ELF-1 (cell line): ENCODE results near the gene SLC22A3.
"Not testable (repeated sequence)": the region's sequence is repeated elsewhere in the genome, so short reads cannot be mapped to it uniquely, and the experiment has no call there.

Source experiments
- DNase-seq: peaks from one replicate; pipeline ENCODE4 v3.0.0-alpha.2; 2016; ENCODE audit warnings: low read depth, low spot score

SLC22A3 gene

DNA sequence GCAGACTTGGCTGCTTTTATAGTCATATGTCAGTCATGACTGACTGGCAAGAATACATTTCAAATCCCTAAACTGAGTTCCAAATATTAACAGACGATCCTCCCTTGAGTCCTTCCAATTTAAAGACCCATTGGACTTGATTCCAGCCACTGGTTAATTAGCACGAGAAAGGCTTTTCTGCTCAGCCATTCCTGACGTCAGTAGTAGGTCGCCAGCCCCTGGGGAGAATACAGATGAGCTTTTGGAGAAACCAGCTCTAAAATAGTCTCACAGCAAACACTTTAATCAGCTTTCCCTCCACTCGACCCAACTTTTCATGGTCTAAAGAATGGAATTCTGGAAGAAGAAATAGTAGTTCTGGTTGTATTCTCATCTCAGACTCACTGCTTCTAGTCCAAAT lies 91.6 kb downstream of the SLC22A3 start:
- no peak for DNase-seq

- DNase-seq, result no peak
Measured at GRCh38 chr6:160442151-160442550, 94.0 kb downstream of the SLC22A3 start.

- DNase-seq, result no peak
Measured at GRCh38 chr6:160445130-160445529, 97.0 kb downstream of the SLC22A3 start.

DNA sequence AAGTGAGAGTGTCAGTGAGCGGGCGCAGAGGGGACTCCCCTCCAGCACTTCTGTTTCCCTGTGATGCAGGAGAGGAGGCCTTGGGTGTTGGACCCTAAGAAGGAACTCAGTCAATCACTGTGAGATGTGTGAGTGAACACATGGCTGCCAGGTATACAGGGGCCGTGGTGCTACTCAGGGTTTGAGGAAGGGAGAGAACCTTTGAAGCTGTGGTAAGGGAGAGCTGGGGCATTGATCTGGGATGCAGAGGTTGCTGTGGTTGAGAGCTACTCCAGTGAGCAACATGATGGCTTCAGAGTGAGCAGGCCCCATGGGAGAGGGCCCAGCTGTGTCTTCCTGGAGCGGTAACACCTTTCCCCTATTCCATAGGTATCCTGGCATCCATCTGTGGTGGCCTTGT lies 99.2 kb downstream of the SLC22A3 start:
- no peak for DNase-seq

GRCh38 chr6:160449787-160450186 lies 101.6 kb downstream of the SLC22A3 start:
- DNase-seq, result not testable (repeated sequence)

- no peak for DNase-seq
Measured at GRCh38 chr6:160450849-160451248, 102.7 kb downstream of the SLC22A3 start.

DNA sequence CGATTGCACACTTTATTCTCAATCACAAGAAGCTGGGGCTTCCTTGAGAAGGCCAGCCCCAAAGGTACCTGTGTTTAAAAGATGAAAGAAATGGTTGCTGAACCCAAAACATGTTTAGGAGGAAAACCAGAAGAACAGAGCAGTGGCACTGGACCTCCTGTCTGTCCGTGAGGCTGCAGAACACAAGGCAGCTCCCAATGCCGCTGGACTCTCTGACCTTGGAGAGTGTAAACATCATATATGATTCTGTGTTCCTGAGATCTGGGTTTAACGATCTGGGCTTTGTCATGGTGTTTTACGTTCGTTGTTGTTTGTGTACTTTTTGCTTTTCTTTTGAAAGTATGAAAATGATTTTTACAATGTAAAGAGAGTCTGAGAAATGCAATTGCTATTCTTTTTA lies 106.1 kb downstream of the SLC22A3 start:
- no peak for DNase-seq

DNA sequence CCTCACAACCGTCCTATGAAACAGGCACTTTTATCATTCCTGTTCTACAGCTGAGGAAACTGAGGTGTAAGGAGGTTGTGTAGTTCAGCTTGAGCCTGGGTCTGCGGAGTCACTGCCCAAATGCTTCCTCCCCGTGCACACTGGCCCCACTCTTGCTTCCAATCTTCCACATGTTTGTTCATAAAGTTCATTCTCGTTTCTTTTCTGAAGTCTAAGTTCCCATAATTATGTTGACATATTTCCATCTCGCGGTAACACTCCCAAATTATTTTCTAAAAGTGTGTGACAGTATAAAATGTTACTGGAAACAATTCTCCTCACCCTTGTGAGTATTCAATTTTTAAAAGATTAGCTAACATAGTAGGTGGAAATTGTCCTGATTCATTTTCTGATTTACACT lies 106.9 kb downstream of the SLC22A3 start:
- DNase-seq, result no peak

DNA sequence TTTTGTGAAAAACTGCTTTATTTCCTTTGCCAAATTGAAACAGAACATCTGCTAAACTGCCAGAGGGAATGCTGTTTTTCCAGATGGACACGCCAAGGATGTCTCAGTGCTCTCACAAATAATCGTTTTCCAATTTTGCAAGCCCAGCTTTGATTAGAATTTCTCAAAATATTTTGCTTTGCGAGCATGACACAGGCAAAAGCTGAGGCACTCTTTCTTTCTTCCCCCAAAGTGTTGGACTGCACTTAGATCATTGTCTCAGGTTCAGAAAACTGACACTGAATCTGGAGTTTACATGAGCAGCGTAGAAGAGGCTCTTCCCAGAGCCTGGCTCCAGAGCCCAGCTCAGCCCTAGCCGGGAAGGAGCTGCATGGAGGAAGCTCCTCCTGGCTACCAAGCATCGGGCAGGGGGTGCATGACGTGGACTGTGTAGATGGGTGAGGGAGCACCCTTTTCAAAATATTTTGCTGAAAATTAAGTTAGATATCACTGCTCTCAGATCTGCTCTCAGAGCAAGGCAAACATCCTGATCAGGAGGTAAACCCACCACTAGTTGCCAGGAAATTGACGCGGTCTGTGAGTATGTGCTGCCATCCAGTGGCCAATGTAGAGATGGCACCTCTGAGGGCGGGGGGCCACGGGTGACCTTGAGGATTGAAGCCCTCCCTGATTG lies 107.5 kb downstream of the SLC22A3 start:
- peak; percentile 82 for DNase-seq

DNA sequence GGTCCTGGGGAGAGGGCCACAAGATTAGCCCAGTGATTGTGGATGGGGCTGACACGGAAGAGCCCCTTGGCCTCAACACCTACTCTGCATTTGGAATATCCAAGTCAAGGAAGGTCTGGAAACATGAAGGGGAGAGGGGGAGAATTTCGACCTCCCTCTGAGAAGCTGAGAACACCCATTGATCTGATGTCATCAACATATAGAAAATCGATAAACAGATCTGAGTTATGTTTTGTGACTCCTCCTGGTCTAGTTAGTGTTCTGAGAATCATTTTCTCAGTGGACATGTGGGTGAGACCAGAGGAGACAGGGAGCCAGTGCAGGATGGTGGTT lies 108.0 kb downstream of the SLC22A3 start:
- no peak for DNase-seq

GRCh38 chr6:160457823-160458222 lies 109.6 kb downstream of the SLC22A3 start:
- DNase-seq, result no peak

DNA sequence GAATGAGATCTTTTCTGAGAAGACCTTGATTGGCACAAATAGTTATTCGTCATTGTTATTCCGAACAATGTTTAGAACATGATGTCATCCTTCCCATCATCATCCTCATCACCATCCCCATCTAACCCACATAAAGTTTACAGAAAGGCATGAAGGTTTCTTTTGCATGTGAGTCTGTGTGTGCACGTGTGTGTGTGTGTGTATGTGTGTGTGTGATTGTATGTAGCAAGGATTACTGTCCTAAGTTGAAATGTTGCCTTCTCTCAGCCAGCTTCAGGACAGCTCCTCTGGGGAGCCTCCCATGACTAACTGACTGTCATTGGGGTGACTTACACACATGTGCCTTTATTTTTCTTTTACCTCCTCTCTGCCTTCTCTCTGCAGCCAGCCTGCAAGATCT lies 113.5 kb downstream of the SLC22A3 start:
- no peak for DNase-seq

DNA sequence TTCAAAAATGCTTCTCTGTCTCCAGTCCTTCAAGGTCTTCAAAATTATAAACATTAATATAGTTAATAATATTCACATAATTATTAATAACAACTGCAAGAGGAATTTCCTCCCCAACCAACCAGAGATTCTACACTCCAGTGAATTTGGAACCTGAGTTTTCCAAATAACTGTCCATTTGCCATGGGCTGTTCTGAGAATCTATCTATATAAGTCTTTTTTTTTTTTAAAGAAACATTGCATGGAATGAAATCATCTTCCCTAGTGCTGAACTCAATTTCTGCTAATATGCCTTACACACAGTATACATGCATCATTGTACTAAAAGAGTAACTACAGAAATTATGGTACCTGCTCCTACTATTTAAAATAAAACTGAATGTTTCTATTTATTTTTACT lies 113.9 kb downstream of the SLC22A3 start:
- DNase-seq, result no peak

DNA sequence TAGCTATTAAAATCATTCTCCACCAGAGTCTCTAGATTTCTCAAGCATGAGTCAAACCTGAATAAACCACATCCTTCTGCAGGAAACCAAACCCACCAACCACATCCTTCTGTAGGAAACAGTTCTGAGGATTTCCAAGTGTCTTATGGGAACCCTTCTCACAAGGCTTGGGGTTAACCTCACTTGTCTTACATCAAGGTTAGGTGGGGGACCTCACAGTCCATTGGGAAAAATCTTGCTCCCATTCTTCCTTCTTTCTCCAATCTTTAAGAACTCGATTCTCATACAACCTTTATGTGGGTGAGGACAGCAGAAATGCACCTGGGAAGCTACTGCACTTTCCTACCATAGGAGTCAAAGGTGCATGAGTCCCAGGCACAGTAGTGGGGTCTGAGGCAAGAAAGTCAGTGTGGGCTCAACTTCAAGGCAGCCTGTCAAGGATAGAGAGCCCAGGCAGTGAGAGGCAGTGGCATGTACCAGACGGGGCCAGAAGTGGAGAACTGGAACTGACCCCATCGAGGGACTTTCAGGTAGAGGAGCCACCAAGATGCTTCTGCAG lies 114.5 kb downstream of the SLC22A3 start:
- DNase-seq, result no peak

DNA sequence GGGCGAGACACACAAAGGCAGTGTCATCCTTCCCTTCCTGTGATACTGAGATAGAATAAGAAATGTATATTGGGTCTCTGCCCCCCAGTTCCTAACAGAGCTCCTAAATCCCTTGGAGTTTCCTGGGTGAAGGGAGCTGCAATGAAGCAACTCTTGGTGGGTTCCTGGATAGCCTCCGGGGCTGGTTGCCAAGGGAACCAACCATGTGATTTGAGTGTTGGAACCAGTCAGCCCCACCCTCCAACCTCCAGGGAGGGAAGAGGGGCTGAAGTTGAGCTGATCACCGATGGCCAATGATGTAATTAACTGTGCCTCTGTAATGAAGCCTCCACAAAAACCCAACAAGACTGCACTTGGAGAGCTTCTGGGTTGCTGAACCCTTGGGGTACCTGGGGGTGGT lies 116.6 kb downstream of the SLC22A3 start:
- DNase-seq, result peak; percentile 13

DNA sequence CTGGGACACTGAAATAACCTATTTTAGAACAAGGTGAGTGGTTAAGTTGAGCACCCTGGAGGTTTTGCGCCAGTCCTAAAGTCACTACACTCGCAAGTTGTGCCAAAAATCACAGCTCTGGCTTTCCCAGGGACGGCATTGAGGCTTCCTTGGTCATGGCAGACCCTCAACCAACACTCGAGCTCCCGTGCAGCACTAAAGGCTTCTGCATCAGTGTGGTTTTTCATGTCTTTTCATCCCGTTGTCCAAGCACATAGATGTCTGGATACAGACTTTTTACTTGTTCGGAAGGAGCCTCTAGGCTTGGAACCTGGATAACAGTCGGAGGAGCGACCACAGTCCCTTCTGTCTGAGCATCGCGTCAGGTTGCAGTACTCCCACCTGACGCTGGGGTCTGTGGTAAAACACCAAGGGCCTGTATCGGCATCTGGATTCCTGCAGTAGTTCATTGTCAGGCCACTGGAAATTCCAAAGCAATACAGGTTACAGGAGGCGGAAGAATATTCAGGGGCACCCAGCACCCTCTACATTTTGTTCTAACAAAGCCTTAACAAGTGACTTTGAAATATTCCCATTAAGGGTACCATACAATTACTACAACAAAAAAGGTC lies 119.2 kb downstream of the SLC22A3 start:
- DNase-seq, result peak; percentile 33

- no peak for DNase-seq
Measured at GRCh38 chr6:160469153-160469552, 121.0 kb downstream of the SLC22A3 start.

DNA sequence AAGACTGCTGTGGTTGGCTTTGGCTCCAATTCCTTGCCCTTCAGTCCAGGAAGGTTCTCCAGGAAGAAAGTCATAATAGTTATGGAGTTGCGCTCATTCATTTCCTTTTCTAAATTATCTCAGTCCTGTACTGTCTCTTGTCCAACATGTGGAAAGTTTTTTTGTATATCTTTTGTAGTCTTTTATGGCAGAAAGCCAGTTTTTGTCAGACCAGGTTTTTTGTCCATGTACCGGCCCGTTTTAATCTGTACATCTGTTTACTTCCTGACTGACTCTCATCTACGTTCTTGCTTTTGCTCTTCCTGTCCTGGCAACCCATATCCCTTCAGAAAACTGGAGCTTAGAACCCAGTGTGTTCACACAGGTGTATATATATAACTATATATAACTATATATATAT lies 127.9 kb downstream of the SLC22A3 start:
- DNase-seq, result not testable (repeated sequence)

GRCh38 chr6:160477072-160477471 lies 128.9 kb downstream of the SLC22A3 start:
- not testable (repeated sequence) for DNase-seq

DNA sequence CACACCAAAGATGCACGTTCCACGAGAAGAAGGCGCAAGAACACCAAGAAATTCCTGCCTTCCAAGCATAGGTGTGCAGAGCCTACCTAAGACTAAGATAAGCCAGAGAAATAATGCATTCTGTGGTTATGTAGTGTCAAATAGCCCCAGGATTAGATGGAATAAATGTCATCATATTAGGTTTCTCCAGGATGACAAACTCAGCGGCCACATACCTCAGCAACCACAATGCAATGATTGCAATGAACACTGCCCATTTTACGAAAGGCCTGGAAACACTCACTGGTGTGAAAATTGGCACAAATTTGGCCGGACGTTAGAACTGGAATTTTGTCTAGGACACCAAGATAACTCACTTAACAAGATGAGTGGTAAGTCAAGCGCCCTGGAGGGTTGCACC lies 129.7 kb downstream of the SLC22A3 start:
- DNase-seq, result no peak

DNA sequence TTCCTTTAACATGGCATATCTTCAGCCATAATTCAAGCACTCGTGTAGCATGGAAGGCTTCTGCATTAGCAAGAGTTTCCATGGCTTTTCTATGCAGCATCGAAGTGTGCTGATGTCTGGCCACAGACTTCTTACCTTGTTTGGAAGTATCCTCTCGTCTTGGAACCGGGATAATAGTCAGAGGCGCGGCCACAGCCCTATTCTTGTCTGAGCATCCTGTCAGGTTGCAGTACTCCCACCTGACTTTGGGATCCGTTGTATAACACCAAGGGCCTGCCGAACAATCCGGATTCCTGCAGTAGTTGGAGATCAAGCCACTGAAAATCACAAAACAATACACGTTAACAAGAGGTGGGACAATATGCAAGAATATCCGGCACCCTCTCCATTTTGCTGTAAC lies 138.9 kb downstream of the SLC22A3 start:
- no peak for DNase-seq

DNA sequence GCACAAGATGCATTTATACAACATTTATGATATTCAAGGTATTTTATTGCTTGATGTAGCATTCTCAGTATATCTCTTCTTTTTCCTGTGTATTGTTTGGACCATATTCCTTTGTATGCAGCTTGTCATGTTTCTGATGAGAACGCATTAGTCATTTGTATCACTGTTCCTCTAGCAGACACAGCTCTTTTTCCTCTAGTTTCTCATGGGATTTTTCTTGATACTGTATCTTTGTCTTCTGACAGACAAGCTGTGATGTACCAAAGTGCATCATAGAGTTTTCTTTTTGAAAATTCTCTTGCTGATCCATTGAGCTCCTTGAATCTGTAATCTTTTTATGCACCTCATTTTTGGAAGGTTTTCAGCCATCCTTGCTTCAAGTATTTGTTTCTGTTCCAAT lies 140.9 kb downstream of the SLC22A3 start:
- no peak for DNase-seq

- DNase-seq, result no peak
Measured at GRCh38 chr6:160494576-160494975, 146.4 kb downstream of the SLC22A3 start.

DNA sequence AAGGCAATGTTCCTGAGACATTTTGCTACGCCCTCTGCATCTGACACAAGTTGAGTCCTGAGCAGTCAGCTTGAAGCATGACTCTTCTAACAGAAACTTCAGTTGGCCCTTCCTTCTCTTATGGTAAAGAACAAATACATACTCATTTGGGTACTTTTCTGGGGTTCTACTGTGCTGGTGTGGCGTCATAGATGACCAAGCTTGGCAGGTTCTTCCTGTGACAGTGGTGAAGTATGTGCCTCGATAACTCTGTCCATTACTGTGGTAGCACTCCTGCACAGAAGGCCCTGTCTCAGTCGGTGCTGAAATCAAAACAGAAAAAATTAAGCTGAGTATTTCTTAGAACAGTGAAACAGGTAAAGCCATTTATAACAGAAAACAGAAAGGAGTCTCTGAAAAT lies 152.5 kb downstream of the SLC22A3 start:
- DNase-seq, result no peak
